ENCODE data around the gene SMG9. TPM values are rescaled to one million over a fixed set of nuclear protein-coding genes. Genes with fewer than 3 reads are reported as not detected.

SMG9 gene
- total RNA-seq, 2 experiments from 2014 or later = 34.7 to 38.2 TPM

DNA sequence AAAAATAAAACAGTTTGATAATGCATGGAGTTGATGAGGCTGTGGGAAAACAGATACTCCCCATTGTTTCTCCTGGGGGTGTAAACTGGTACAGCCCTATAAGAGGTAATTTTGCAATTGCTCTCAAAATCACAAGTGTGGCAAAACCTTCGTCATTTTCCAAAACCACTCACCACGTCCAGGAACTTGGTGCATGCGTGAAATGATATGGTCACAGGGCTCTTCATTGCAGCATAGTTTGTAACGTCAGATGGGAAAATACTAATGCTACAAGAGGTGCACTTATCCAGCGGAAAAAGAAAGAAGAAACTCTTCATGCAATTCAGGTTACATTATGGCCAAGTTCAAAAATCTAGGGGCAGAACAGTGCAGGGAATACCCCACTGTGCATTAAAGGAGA, 72.9 kb downstream of the SMG9 start:
- ChIA-PET POLR2A (no interaction called here), CTCF (no interaction called here)
- Mint-ChIP-seq H3K4me1 (ENCODE audit: low read depth) (no peaks in the 10 kb centered on the region), H3K36me3 (ENCODE audit: low read depth) (no peaks in the 10 kb centered on the region), H3K27ac (no peak overlapping the region), H3K27me3 (no peaks in the 10 kb centered on the region), H3K9me3 (no peaks in the 10 kb centered on the region), H3K4me3 (no peak overlapping the region)
- intact Hi-C loops (cut with DNase I, micrococcal nuclease) = no loop called here
- no peak for ATAC-seq (ENCODE audit: poor library complexity)
- TF ChIP-seq CTCF (IDR thresholded peaks at IDR 0.05) = no peak
- no peak overlapping the region for H3K27ac ChIP-seq (ENCODE audit: low read depth in 1 of 2, low read length in 2 of 2)
- H3K27me3 ChIP-seq (ENCODE audit: control insufficient read depth in 1 of 2, insufficient read depth in 2 of 2, low read length in 2 of 2) = no peaks in the 10 kb centered on the region
- H3K36me3 ChIP-seq (ENCODE audit: insufficient read depth, low read length) = no peaks in the 10 kb centered on the region
- no peak for DNase-seq
- no peak overlapping the region for H3K4me3 ChIP-seq (ENCODE audit: low read length)
- H3K4me1 ChIP-seq (ENCODE audit: insufficient read depth, low read length) = no peaks in the 10 kb centered on the region
- no peaks in the 10 kb centered on the region for H3K9me3 ChIP-seq (ENCODE audit: control insufficient read depth in 1 of 2, insufficient read depth in 1 of 2, low read length in 2 of 2)

DNA sequence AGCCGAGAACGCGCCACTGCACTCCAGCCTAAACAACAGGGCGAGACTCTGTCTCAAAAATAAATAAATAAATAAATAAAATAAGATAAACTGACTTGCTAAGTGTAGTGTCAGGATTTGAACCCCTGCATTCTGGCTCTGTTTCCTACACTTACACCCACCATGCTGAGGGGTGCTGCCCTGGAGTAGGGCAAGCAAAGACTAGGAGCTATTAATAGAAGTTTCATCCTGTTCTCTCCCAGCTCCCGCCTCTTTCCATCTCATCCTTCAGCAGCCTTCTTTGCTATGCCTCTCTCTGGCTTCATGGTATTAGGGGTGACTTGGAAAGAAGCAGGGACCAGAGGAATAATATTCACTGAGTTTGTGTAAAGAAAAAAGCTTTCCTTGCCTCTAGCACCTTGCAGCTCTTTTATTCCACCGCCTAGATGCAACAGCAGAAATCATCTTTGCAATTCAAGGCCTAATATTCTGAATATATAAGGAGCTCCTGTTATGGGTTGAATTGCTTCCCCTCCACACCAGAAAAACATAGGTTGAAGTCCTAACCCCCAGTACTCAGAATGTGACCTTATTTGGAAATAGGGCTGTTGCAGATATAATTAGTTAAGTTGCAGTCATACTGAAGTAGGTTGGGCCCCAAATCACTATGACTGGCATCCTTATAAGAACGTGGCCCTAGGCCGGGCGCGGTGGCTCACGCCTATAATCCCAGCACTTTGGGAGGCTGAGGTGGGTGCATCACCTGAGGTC, 76.1 kb downstream of the SMG9 start:
- Mint-ChIP-seq H3K4me1 (ENCODE audit: low read depth) (no peaks in the 10 kb centered on the region), H3K9me3 (no peaks in the 10 kb centered on the region), H3K27me3 (no peaks in the 10 kb centered on the region), H3K4me3 (no peak overlapping the region), H3K27ac (no peak overlapping the region), H3K36me3 (ENCODE audit: low read depth) (no peaks in the 10 kb centered on the region)
- ChIA-PET CTCF (no interaction called here), POLR2A (interaction anchor here (0.9 kb wide), 1 partner anchor 11 kb away, joined by 3 read pairs; no protein-coding TSS in a partner anchor)
- Histone ChIP-seq H3K9me3 (ENCODE audit: control insufficient read depth in 1 of 2, insufficient read depth in 1 of 2, low read length in 2 of 2) (no peaks in the 10 kb centered on the region), H3K27me3 (ENCODE audit: control insufficient read depth in 1 of 2, insufficient read depth in 2 of 2, low read length in 2 of 2) (no peaks in the 10 kb centered on the region), H3K4me1 (ENCODE audit: insufficient read depth, low read length) (peaks cover 2% of the 10 kb centered on the region), H3K27ac (ENCODE audit: low read depth in 1 of 2, low read length in 2 of 2) (no peak overlapping the region), H3K36me3 (ENCODE audit: insufficient read depth, low read length) (no peaks in the 10 kb centered on the region), H3K4me3 (ENCODE audit: low read length) (no peak overlapping the region)
- intact Hi-C loops (cut with DNase I, micrococcal nuclease) = loop anchor here in 1 of 2 experiments (10.0 kb wide), 1 partner anchor 106 kb away; the partner anchor contains the start of gene KCNN4
- DNase-seq (no peak), ATAC-seq (ENCODE audit: poor library complexity) (no peak)
- no peak for TF ChIP-seq CTCF (IDR thresholded peaks at IDR 0.05)

Other genes with a start within 250 kb of the SMG9 start
- gene ETHE1, start 227.8 kb downstream of the SMG9 start, total RNA-seq = 10 to 100 TPM; 20.2 to 21.7 TPM
- gene ZNF575, start 221.8 kb downstream of the SMG9 start, total RNA-seq = 1 to 10 TPM; 2.6 to 2.7 TPM
- gene XRCC1, start 179.4 kb downstream of the SMG9 start, total RNA-seq = 10 to 100 TPM; 25.1 to 26.2 TPM
- not detected for gene PINLYP, start 179.2 kb downstream of the SMG9 start, total RNA-seq
- 10 to 100 TPM; 28.9 to 29.8 TPM for gene IRGQ, start 158.8 kb downstream of the SMG9 start, total RNA-seq
- 1 to 10 TPM; 4.1 to 4.8 TPM for gene ZNF576, start 158.4 kb downstream of the SMG9 start, total RNA-seq
- gene SRRM5, start 142.9 kb downstream of the SMG9 start, total RNA-seq = under 1 TPM; 0.25 to 0.56 TPM
- gene ZNF428, start 135.3 kb downstream of the SMG9 start, total RNA-seq = 10 to 100 TPM; 22.3 to 24.8 TPM
- gene CADM4, start 115.1 kb downstream of the SMG9 start, total RNA-seq = under 1 TPM; 0.28 to 0.36 TPM
- gene PLAUR, start 84.8 kb downstream of the SMG9 start, total RNA-seq = 10 to 100 TPM; 19.6 to 21.1 TPM
- gene IRGC, start 38.9 kb downstream of the SMG9 start, total RNA-seq = not detected
- gene KCNN4, start 26.0 kb upstream of the SMG9 start, total RNA-seq = 10 to 100 TPM in 1 of 2 experiments, 1 to 10 TPM in 1; 9.7 to 10.4 TPM
- gene LYPD5, start 47.5 kb upstream of the SMG9 start, total RNA-seq = not detected
- 1 to 10 TPM; 2.3 to 3.7 TPM for gene ZNF283, start 72.4 kb upstream of the SMG9 start, total RNA-seq
- gene ZNF404, start 129.0 kb upstream of the SMG9 start, total RNA-seq = under 1 TPM; 0.58 to 0.64 TPM
- gene ZNF45, start 180.3 kb upstream of the SMG9 start, total RNA-seq = 1 to 10 TPM; 4.0 to 4.6 TPM
- under 1 TPM; 0.34 to 0.41 TPM for gene ZNF221, start 196.3 kb upstream of the SMG9 start, total RNA-seq
- 1 to 10 TPM; 3.5 to 4.0 TPM for gene ZNF155, start 229.2 kb upstream of the SMG9 start, total RNA-seq
- 1 to 10 TPM; 2.2 to 2.8 TPM for gene ZNF230, start 248.0 kb upstream of the SMG9 start, total RNA-seq

Measured in CD4-positive, alpha-beta T cell (primary cell).